ENCODE measurements around the gene RFX8. TPM values are rescaled to one million over a fixed set of nuclear protein-coding genes. Genes with fewer than 3 reads are reported as not detected.

The RFX8 gene
- total RNA-seq (2022; extraction: Qiagen RNA extraction) = not detected in 5 replicates

GRCh38 chr2:101474731-101475384, at the start of gene RFX8:
TSS of gene RFX8 (minus strand) at chr2:101475112. CDS start at chr2:101466848, 8,264 bp downstream.

GRCh38 chr2:101387151-101387834, 87.6 kb downstream of the RFX8 start, which contains the start of gene CREG2:
TSS of gene CREG2 (minus strand) at chr2:101387503. CDS start at chr2:101387457, 46 bp downstream.

Other genes starting within 250 kb of the RFX8 start
- gene CNOT11, start 222.2 kb downstream of the RFX8 start, total RNA-seq (2022; extraction: Qiagen RNA extraction) = 39.1 to 50.9 TPM (median 41.0 TPM) in 5 replicates
- gene RNF149, start 166.4 kb downstream of the RFX8 start, total RNA-seq (2022; extraction: Qiagen RNA extraction) = 38.4 to 47.3 TPM (median 42.8 TPM) in 5 replicates
- 8.8 to 13.5 TPM (median 12.1 TPM) in 5 replicates for gene CREG2, start 87.6 kb downstream of the RFX8 start, total RNA-seq (2022; extraction: Qiagen RNA extraction)
- 87.4 to 136 TPM (median 111 TPM) in 5 replicates for gene MAP4K4, start 222.6 kb upstream of the RFX8 start, total RNA-seq (2022; extraction: Qiagen RNA extraction)